NCI-H2227 (cell line): Measurements from ENCODE around the gene KHK.

Source experiments
- DNase-seq: peaks from one replicate; lab custom pipeline; 2025; ENCODE audit not compliant: unreplicated experiment; lab: John Stamatoyannopoulos, UW

KHK gene

GRCh38 chr2:27080603-27080936 lies 6.0 kb upstream of the KHK start:
- DNase-seq = no peak

- no peak for DNase-seq
Observed at GRCh38 chr2:27081984-27082772, 4.4 kb upstream of the KHK start.

GRCh38 chr2:27082773-27083409 lies 3.7 kb upstream of the KHK start:
- no peak for DNase-seq

- no peak for DNase-seq
Observed at GRCh38 chr2:27083410-27084296, 2.9 kb upstream of the KHK start.

- DNase-seq = no peak
Observed at GRCh38 chr2:27084297-27085061, 2.1 kb upstream of the KHK start.

- no peak for DNase-seq
Observed at GRCh38 chr2:27085062-27085672, 1.4 kb upstream of the KHK start.

- peak; percentile 71 for DNase-seq
Observed at GRCh38 chr2:27085673-27086089, 891 bp upstream of the KHK start.

- DNase-seq = peak; percentile 98
Observed at GRCh38 chr2:27086090-27086723, 365 bp upstream of the KHK start.

GRCh38 chr2:27087823-27088410 lies 1.3 kb downstream of the KHK start:
- no peak for DNase-seq

- no peak for DNase-seq
Observed at GRCh38 chr2:27088634-27089033, 2.1 kb downstream of the KHK start.

GRCh38 chr2:27089111-27089954 lies 2.8 kb downstream of the KHK start:
- DNase-seq = no peak

- no peak for DNase-seq
Observed at GRCh38 chr2:27091746-27092695, 5.4 kb downstream of the KHK start.

GRCh38 chr2:27092696-27093429 lies 6.3 kb downstream of the KHK start:
- no peak for DNase-seq

GRCh38 chr2:27093430-27094352 lies 7.1 kb downstream of the KHK start:
- DNase-seq = no peak

GRCh38 chr2:27094353-27094984 lies 7.9 kb downstream of the KHK start:
- no peak for DNase-seq

GRCh38 chr2:27095427-27095744 lies 8.8 kb downstream of the KHK start:
- no peak for DNase-seq
